NCI-H774 (cell line): Measurements from ENCODE around the gene CAV2.
"Not testable (repeated sequence)": the region's sequence is repeated elsewhere in the genome, so short reads cannot be mapped to it uniquely, and the experiment has no call there.

Experiments
- DNase-seq: peaks from one replicate; lab custom pipeline; 2025; lab: John Stamatoyannopoulos, UW

The CAV2 gene

DNA sequence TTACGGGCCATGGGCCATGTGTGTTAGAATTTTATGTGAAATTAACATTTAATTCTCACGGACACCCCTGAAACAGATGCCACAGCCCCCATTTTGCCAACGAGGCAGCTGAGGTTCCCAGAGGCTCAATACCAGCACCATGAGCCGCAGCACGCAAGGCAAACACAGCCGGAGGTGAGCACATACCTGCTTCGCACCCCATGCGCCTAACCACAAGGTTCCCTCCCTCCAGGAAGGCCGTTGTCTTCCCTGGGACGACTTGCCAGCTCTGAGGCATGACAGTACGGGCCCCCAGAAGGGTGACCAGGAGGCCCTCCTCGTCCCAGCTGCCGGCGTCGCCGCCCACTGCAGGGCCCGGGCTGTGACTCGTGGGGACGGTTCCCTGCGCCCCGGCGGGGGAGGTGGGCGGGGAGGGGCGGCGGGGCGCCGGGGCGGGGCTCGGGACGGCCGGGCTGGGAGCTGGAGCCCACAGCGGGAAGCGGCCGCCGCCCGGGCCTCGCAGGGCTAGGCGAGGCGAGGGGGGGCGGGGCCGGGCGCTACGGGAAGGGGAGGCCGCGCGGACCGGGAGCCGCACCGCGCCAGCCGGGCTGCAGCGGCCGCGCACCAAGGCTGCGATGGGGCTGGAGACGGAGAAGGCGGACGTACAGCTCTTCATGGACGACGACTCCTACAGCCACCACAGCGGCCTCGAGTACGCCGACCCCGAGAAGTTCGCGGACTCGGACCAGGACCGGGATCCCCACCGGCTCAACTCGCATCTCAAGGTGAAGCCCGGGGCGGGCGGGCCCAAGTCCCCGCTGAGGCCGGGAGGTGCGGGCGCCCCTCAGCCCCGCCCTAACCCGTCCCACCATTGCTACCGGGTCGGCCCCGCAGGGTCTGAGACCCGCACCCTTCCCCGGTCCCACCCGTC, at the start of gene CAV2:
Gene CAV2 (plus strand): TSS at position 571 of the 910 bp plus-strand sequence. CDS start 44 bp downstream, at position 615.
- DNase-seq = peak; percentile 35

DNA sequence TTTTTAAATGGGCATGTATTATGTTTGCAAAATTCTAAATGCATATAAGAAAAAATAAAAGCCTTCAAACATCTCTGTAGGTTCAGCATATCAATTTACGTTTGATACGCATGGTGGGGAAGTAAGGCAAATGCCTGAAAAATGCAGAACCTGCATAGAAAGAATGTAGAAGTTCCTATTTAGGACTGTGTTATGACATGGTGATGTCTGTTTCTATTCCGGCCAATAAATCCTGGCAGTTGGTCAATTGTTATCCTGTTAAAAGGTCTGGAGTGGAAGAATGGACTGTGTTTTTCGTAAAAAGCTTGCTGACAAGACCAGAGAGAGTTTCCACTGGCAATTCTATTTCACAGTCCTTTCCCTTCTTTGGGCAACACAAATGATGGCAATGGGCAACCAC, 49.6 kb upstream of the CAV2 start:
- DNase-seq = no peak

DNA sequence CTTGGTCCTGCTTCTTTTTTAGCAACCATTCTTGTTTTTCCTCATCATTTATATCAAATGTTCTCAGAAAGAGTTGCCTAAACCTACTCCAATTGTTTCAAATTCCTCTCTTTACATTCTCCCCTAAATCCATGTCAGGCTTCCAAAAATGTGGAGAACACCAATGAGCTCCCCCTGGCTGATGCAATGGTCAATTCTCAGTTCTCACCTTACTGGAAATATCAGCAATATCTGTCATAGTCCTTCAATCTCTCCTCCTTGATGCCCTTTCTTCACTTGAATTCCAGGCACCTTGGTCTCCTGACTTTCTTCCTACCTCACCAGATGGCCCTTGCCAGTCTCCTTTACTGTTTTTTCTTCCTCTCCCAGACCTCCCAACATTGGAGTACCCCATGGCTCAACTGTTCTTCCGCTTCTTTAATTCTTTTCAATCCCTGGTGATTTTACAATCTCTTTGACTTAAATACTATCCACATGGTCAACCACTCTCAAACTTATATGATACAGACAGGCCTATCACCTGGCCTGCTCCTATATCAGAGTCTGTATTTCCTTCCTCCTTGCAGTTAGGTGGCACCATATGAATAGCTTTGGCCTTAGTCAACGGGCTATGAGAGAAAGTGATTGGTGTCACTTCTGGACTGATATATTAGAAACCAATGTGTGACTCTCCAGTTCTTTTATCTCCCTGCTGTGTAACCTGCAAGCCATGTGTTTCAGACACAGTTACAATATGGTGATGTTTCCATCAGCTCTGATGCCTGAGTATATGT, 47.4 kb upstream of the CAV2 start:
- DNase-seq = no peak

GRCh38 chr7:116454377-116454776, 45.2 kb upstream of the CAV2 start:
- no peak for DNase-seq

DNA sequence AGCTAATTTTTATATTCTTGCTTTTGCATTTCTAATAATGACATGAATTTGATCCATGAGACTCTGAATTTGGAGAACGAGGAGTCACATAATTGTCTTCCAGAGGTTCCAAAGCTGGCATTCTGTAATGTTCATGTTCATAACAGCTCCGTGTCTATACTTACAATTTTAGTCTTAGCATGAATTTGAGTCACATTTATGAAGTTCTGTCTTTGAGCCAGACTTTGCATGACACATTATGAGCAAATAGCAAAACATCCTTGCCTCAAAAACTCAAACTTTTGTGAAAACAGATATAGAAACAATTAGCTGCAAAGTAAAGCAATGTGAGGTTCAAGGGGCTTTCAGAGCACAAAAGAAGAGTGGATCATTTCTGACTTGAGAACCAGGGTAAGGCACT, 44.5 kb upstream of the CAV2 start:
- no peak for DNase-seq

GRCh38 chr7:116455499-116455898, 44.0 kb upstream of the CAV2 start:
- no peak for DNase-seq

GRCh38 chr7:116461500-116461899, 38.0 kb upstream of the CAV2 start:
- DNase-seq = no peak

DNA sequence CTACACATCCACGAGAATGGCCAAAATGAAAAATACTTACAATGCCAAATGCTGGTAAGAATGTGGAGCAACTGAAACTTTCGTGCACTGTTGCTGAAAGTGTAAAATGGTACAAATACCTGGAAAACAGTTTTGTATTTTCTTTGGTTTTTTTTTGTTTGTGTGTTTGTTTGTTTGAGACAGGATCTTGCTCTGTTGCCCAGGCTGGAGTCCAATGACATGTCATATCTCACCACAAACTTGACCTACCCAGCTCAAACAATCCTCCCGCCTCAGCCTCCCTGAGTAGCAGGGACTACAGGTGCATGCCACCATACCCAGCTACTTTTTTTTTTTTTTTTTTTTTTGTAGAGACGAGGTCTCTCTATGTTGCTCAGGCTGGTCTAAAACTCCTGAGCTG, 35.6 kb upstream of the CAV2 start:
- DNase-seq = no peak

DNA sequence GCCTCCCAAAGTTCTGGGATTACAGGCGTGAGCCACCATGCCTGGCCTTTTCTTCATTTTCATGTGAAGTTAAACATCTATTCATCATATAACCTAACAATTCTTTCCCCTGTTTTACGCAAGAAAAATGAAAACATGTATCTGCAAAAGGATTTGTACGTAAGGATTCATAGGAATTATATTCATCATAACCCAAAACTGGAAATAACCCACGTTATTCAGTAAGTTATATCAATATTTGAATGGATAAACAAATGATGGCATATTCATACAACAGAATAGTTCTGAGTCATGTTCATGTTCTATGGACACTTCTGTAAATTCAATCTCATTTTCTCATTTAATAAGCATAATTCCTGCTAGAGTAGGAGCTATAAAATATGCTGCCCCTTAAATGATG, 35.2 kb upstream of the CAV2 start:
- no peak for DNase-seq

- no peak for DNase-seq
Measured at GRCh38 chr7:116465125-116465524, 34.4 kb upstream of the CAV2 start.

GRCh38 chr7:116468534-116468933, 31.0 kb upstream of the CAV2 start:
- no peak for DNase-seq

GRCh38 chr7:116477625-116478024, 21.9 kb upstream of the CAV2 start:
- no peak for DNase-seq

DNA sequence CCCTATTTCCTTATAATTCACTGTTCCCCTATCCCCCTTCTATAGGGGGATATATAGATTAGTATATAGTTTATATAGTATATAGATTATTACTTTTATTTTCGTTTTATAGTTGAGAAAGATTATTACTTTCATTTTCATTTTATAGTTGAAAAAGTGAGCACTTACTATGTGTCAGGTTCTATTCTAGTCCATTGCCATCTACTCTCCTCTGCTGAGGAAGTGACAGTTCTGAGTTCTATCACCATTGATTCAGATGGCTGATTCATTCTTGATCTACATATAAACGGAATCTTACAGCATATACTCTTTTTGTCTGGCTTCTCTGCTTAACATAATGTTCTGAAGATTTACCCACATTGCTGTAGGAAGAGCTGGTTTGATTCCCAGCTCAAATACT, 20.7 kb upstream of the CAV2 start:
- DNase-seq = no peak

- DNase-seq = no peak
Measured at GRCh38 chr7:116483271-116483942, 16.1 kb upstream of the CAV2 start.

DNA sequence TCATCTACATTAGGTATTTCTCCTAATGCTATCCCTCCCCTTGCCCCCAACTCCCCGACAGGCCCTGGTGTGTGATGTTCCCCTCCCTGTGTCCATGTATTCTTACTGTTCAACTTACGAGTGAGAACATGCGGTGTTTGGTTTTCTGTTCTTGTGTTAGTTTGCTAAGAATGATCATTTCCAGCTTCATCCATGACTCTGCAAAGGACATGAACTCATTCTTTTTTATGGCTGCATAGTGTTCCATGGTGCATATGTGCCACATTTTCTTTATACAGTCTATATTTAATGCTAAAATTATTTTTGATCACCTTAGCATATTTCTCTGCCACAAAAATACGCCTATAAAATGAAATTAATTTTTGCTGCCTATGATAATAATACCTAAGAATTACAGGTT, 15.1 kb upstream of the CAV2 start:
- DNase-seq = not testable (repeated sequence)

DNA sequence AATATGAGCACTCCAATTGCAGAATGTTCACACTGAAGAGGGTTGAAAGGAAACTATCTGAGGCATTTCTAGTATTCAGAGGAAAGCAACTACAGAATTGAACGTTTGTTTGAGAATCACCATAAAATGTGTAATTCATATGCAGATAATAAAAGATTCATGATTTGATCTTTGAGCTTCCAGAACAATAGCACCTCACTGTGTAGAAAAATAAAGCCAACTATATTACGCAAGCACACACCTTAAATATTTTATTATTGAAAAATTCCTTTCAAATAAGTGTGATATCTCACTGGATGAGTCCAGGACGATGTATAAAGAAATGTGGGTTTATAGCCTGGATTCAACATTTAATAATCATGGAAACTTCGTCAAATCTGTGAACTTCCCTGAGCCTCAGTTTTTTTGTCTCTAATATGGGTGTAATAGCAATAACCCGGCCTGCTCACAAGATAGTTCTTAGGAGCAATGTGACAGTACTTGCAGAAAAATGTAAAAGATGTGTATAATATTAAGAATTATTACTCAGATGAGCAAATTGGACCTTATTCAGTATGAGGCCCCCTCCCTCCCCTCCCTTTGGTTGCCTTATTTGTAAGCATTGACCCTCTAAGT, 11.5 kb upstream of the CAV2 start:
- no peak for DNase-seq

GRCh38 chr7:116490351-116490750, 9.2 kb upstream of the CAV2 start:
- DNase-seq = no peak

DNA sequence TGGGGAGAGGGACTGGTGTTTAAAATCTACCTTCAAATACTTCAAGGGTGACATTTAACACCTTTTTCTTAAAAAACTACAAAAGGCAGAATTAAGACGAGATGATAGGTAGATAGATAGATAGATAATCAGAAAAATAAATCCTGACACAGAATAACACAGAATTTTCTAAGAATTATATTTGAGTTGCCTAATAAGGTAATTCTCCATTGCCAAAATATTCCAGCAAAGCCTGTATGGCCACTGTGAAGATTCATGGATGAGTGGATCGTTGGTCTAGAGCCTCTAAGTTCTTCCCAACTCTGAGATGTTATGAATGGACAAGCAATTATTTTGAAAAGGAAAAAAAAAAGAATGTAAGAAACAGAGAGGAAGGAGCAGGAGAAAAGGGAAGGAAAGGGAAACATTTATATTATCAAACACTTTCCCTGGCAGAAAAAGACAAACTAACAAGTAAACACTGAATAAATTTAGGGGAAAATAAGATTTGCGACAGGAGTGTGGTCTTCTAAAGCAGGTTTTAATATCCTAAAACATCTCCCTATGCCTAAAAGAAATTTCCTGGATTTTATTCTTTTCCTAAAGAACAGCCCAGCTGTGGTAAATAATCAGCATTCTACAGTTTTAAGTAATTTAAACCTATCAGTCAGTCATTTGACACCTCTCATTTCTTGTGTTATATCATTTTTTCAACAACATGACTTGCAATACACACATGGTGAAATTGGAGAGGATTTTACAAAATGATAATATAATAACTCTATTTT, 7.5 kb upstream of the CAV2 start:
- no peak for DNase-seq

GRCh38 chr7:116492654-116493109, 6.9 kb upstream of the CAV2 start:
- DNase-seq = no peak

DNA sequence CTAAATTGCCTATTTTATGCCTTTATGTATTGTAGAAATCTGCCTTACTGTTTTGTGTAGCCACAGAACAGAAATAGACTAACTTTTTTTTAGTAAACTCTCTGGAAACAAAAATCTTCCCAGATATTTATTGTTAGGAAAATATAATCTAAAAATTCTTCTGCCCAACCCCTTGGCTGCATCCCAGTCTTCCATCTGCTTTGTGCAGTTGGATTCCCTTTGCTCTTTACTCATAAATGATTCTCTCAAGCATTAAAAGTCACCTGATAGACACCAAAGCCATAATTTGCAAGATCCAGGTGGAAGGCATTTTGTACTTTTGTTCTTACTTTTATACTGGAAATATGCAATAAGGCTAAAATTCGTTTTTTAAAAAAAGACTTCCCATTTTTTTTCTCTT, 6.1 kb upstream of the CAV2 start:
- no peak for DNase-seq

- DNase-seq = no peak
Measured at GRCh38 chr7:116494472-116494871, 5.1 kb upstream of the CAV2 start.
